H9 (cell line): Measurements from ENCODE around the gene ONECUT1. TPM values are rescaled to one million over a fixed set of nuclear protein-coding genes. Genes with fewer than 3 reads are reported as not detected.

Source experiments
- DNase-seq: peaks from one replicate; pipeline ENCODE4 v3.0.0-alpha.2; 2017
- H2AFZ ChIP-seq: one replicate; pipeline ENCODE4 v1.6.1; 2013; ENCODE audit warnings: mild to moderate bottlenecking, low read length, control low read depth, moderate library complexity
- H2AK5ac ChIP-seq: 2 replicates; pipeline ENCODE4 v1.6.1; 2013; ENCODE audit warnings: low read length, control low read depth, mixed read lengths; ENCODE audit not compliant: insufficient read length
- H2BK120ac ChIP-seq: one replicate; pipeline ENCODE4 v1.6.1; 2013; ENCODE audit warnings: low read depth, mild to moderate bottlenecking, low read length, control low read depth, inconsistent platforms; ENCODE audit not compliant: poor library complexity, severe bottlenecking
- H2BK12ac ChIP-seq: 2 replicates; pipeline ENCODE4 v1.6.1; 2013; ENCODE audit warnings: low read length, control low read depth, mixed read lengths, low read depth; ENCODE audit not compliant: insufficient read length
- H2BK15ac ChIP-seq: 2 replicates; pipeline ENCODE4 v1.6.1; 2013; ENCODE audit warnings: low read depth, low read length, control low read depth
- H2BK20ac ChIP-seq: one replicate; pipeline ENCODE4 v1.6.1; 2013; ENCODE audit warnings: low read depth, mild to moderate bottlenecking, low read length, control low read depth, inconsistent platforms; ENCODE audit not compliant: poor library complexity, severe bottlenecking
- H2BK5ac ChIP-seq: 2 replicates; pipeline ENCODE4 v1.6.1; 2013; ENCODE audit warnings: low read length, control low read depth, mixed read lengths; ENCODE audit not compliant: insufficient read length
- H3K14ac ChIP-seq: 2 replicates; pipeline ENCODE4 v1.6.1; 2013; ENCODE audit warnings: low read length, control low read depth; ENCODE audit not compliant: insufficient read depth
- H3K18ac ChIP-seq: 2 replicates; pipeline ENCODE4 v1.6.1; 2013; ENCODE audit warnings: low read depth, mild to moderate bottlenecking, mixed read lengths, low read length, control low read depth; ENCODE audit not compliant: insufficient read length
- H3K23ac ChIP-seq: 2 replicates; pipeline ENCODE4 v1.6.1; 2013; ENCODE audit warnings: low read length, control low read depth, mixed read lengths, low read depth; ENCODE audit not compliant: insufficient read length
- H3K23me2 ChIP-seq: 2 replicates; pipeline ENCODE4 v1.6.1; 2013; ENCODE audit warnings: low read depth, mild to moderate bottlenecking, mixed read lengths, low read length, control low read depth; ENCODE audit not compliant: insufficient read length, poor library complexity, severe bottlenecking
- H3K27ac ChIP-seq: 2 replicates; pipeline ENCODE4 v1.5.1; 2013; ENCODE audit warnings: low read length, control low read depth, mixed read lengths, low read depth; ENCODE audit not compliant: insufficient read length
- H3K27me3 ChIP-seq: 2 replicates; pipeline ENCODE4 v1.6.1; 2013; ENCODE audit warnings: low read length, control low read depth, inconsistent platforms; ENCODE audit not compliant: insufficient read depth
- H3K4ac ChIP-seq: 2 replicates; pipeline ENCODE4 v1.6.1; 2013; ENCODE audit warnings: low read depth, mild to moderate bottlenecking, control low read depth, inconsistent platforms, low read length, moderate library complexity
- H3K4me1 ChIP-seq: 2 replicates; pipeline ENCODE4 v1.6.1; 2013; ENCODE audit warnings: low read length, control low read depth, inconsistent platforms; ENCODE audit not compliant: insufficient read depth
- H3K4me2 ChIP-seq: 2 replicates; pipeline ENCODE4 v1.6.1; 2013; ENCODE audit warnings: low read length, control low read depth, mixed read lengths; ENCODE audit not compliant: insufficient read length, insufficient read depth
- H3K56ac ChIP-seq: 2 replicates; pipeline ENCODE4 v1.6.1; 2013; ENCODE audit warnings: low read depth, mild to moderate bottlenecking, mixed read lengths, low read length, control low read depth; ENCODE audit not compliant: insufficient read length
- H3K79me1 ChIP-seq: 2 replicates; pipeline ENCODE4 v1.6.1; 2013; ENCODE audit warnings: low read depth, mild to moderate bottlenecking, moderate library complexity, low read length, control low read depth, inconsistent platforms; ENCODE audit not compliant: insufficient read depth, poor library complexity, severe bottlenecking
- H3K79me2 ChIP-seq: 2 replicates; pipeline ENCODE4 v1.6.1; 2013; ENCODE audit warnings: low read length, control low read depth, inconsistent platforms; ENCODE audit not compliant: insufficient read depth
- H3K9ac ChIP-seq: 2 replicates; pipeline ENCODE4 v1.6.1; 2013; ENCODE audit warnings: low read length, control low read depth, mixed read lengths; ENCODE audit not compliant: insufficient read length; ENCODE audit errors: extremely low read depth
- H3K9me3 ChIP-seq: one replicate; pipeline ENCODE4 v1.6.1; 2013; ENCODE audit warnings: low read depth, low read length, inconsistent platforms; ENCODE audit not compliant: control insufficient read depth
- H3T11ph ChIP-seq: one replicate; pipeline ENCODE4 v1.6.1; 2013; ENCODE audit warnings: mild to moderate bottlenecking, low read length, control low read depth, inconsistent platforms
- H4K20me1 ChIP-seq: one replicate; pipeline ENCODE4 v1.6.1; 2013; ENCODE audit not compliant: control insufficient read depth, insufficient read length, insufficient read depth
- H4K5ac ChIP-seq: 2 replicates; pipeline ENCODE4 v1.6.1; 2013; ENCODE audit warnings: low read depth, mild to moderate bottlenecking, mixed read lengths, low read length, control low read depth; ENCODE audit not compliant: insufficient read length
- H4K8ac ChIP-seq: replicated peaks from 2 replicates; pipeline ENCODE4 v1.6.1; 2013; ENCODE audit warnings: low read length, control low read depth, mixed read lengths, low read depth; ENCODE audit not compliant: insufficient read length
- H4K91ac ChIP-seq: 2 replicates; pipeline ENCODE4 v1.6.1; 2013; ENCODE audit warnings: low read depth, mild to moderate bottlenecking, moderate library complexity, mixed read lengths, low read length, control low read depth; ENCODE audit not compliant: insufficient read length
- H3K27ac Mint-ChIP-seq, 3 experiments: 2 replicates in 2 of 3; 3 replicates in 1 of 3; pipeline ENCODE4 v1.8.0; 2020 to 2021; ENCODE audit warnings: mixed read lengths in 3 of 3, mild to moderate bottlenecking in 1 of 3, moderate library complexity in 1 of 3
- H3K27me3 Mint-ChIP-seq: 2 replicates; pipeline ENCODE4 v1.8.0; 2021; ENCODE audit warnings: low read depth, mild to moderate bottlenecking, moderate library complexity, mixed read lengths
- H3K36me3 Mint-ChIP-seq, 3 experiments: 2 replicates in 2 of 3; 3 replicates in 1 of 3; pipeline ENCODE4 v1.8.0; 2020 to 2021; ENCODE audit warnings: low read depth in 3 of 3, mixed read lengths in 3 of 3; ENCODE audit not compliant: insufficient read depth in 1 of 3
- H3K4me1 Mint-ChIP-seq, 2 experiments: 2 replicates each; pipeline ENCODE4 v1.8.0; 2020; ENCODE audit warnings: mixed read lengths in 2 of 2
- H3K4me3 Mint-ChIP-seq, 2 experiments: 2 replicates in 1 of 2; 3 replicates in 1 of 2; pipeline ENCODE4 v1.8.0; 2020 to 2021; ENCODE audit warnings: mild to moderate bottlenecking in 2 of 2, mixed read lengths in 2 of 2, moderate library complexity in 1 of 2
- H3K9me3 Mint-ChIP-seq, 2 experiments: 2 replicates in 1 of 2; 3 replicates in 1 of 2; pipeline ENCODE4 v1.8.0; 2020; ENCODE audit warnings: mild to moderate bottlenecking in 2 of 2, mixed read lengths in 2 of 2, moderate library complexity in 1 of 2
- WGBS: extraction: QIAGEN DNeasy Blood & Tissue Kit; methylation state at CpG from one replicate; pipeline ENCODE4 v1.1.7; 2013; ENCODE audit warnings: missing lambda C conversion rate, low lambda C conversion rate, mixed read lengths; ENCODE audit not compliant: insufficient read length; ENCODE audit errors: extremely low coverage; 5-methylcytosine and 5-hydroxymethylcytosine counted together
- total RNA-seq: library from RNA; stranded (reverse); gene quantifications from 2 replicates; pipeline ENCODE4 v1.2.1, GENCODE V29; 2021
- TF ChIP-seq, protein P1 (sequence below): fragments of 200-600 bp; sonication (generic); conservative IDR thresholded peaks from 3 replicates; pipeline ENCODE4 v1.8.0; 2021; ENCODE audit warnings: antibody characterized with exemption, mild to moderate bottlenecking

The ONECUT1 gene
- total RNA-seq, 1 experiment from 2014 or later = 14.1 TPM

DNA sequence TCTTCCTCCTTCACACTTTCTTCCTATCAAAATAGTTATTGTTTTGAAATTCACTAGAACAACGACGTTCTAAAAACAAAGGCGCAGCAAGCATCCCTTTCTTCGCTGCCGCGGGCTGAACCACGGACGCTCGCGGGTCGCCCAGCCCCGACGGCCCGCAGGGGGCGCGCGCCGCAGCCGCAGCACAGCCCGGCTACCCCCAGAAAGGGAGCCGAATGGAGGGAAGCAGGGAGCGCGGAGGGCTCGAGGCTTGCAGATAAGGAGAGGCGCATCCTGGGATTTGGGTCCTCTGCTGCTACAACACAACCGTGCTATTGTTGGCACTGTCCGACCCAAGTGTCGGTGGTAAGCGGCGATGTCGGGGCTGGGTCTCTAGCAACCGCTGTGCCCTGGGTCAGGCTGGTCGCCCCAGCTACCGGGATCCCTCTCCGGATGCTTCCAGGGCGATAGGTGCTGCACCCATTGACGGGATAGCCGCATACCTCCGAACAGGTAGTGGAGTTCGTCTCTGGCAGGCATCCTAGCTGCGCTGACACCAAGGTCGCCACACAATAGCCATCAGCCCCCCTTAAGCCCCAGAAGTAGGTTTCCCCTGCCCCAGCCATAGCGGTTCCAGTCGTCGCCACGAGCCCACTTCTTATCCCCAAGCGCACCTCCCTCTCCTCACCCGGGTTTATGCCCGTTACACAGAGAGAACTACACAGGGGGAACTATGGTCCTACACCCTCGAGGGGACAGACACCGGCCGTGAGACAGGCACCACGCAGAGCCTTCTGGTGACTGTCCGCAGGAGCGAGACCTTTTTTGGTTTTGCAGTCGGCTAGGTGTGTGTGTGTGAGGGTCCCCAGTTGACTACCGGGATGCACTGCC is 6.0 kb downstream of the ONECUT1 start:
- H3K4me2 ChIP-seq = peak overlapping the region; percentile 68
- peaks cover 0 to under 1% of the 10 kb centered on the region in 2 experiments; a peak in 2 of 5 replicates for H3K9me3 Mint-ChIP-seq
- H3T11ph ChIP-seq = no peak overlapping the region
- H2AFZ ChIP-seq = no peak overlapping the region
- peaks cover 49% of the 10 kb centered on the region for H3K27me3 ChIP-seq
- H2AK5ac ChIP-seq = no peak overlapping the region
- H3K14ac ChIP-seq = no peak overlapping the region
- H3K79me1 ChIP-seq = no peaks in the 10 kb centered on the region
- peaks cover 7% of the 10 kb centered on the region; the same call in 1 of the 2 replicates for H3K4me1 ChIP-seq
- H3K9ac ChIP-seq = no peak overlapping the region
- H4K20me1 ChIP-seq = no peaks in the 10 kb centered on the region
- H4K91ac ChIP-seq = no peak overlapping the region
- H3K18ac ChIP-seq = no peak overlapping the region
- no peak overlapping the region for H2BK12ac ChIP-seq
- no peak overlapping the region for H3K23ac ChIP-seq
- H2BK20ac ChIP-seq = no peak overlapping the region
- H3K56ac ChIP-seq = no peak overlapping the region
- peak overlapping the region; percentile 65 to 84 for H3K4me3 Mint-ChIP-seq
- H3K4ac ChIP-seq = no peak overlapping the region
- H2BK120ac ChIP-seq = no peak overlapping the region
- peak overlapping the region in 1 of 3 experiments; percentile 57; a peak in 1 of 7 replicates for H3K27ac Mint-ChIP-seq
- peak; percentile 80 for DNase-seq
- H3K27ac ChIP-seq = no peak overlapping the region
- H3K27me3 Mint-ChIP-seq = peaks cover 58% of the 10 kb centered on the region
- peaks cover 35% of the 10 kb centered on the region for H3K23me2 ChIP-seq
- H4K5ac ChIP-seq = no peak overlapping the region
- H3K4me1 Mint-ChIP-seq = peaks cover 55 to 73% of the 10 kb centered on the region in 2 experiments
- H2BK15ac ChIP-seq = no peak overlapping the region
- no peaks in the 10 kb centered on the region for H3K79me2 ChIP-seq
- H3K36me3 Mint-ChIP-seq = peaks cover 0 to 19% (median 0%) of the 10 kb centered on the region in 3 experiments; a peak in 2 of 7 replicates
- H3K9me3 ChIP-seq = no peaks in the 10 kb centered on the region
- H4K8ac ChIP-seq = no peak overlapping the region
- no CpG with 5 or more reads among the region's 57 CpGs for WGBS
- TF ChIP-seq, protein P1, sequence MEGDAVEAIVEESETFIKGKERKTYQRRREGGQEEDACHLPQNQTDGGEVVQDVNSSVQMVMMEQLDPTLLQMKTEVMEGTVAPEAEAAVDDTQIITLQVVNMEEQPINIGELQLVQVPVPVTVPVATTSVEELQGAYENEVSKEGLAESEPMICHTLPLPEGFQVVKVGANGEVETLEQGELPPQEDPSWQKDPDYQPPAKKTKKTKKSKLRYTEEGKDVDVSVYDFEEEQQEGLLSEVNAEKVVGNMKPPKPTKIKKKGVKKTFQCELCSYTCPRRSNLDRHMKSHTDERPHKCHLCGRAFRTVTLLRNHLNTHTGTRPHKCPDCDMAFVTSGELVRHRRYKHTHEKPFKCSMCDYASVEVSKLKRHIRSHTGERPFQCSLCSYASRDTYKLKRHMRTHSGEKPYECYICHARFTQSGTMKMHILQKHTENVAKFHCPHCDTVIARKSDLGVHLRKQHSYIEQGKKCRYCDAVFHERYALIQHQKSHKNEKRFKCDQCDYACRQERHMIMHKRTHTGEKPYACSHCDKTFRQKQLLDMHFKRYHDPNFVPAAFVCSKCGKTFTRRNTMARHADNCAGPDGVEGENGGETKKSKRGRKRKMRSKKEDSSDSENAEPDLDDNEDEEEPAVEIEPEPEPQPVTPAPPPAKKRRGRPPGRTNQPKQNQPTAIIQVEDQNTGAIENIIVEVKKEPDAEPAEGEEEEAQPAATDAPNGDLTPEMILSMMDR = peak; percentile 97
- H2BK5ac ChIP-seq = no peak overlapping the region
